ENCODE results near the gene ADAM12.

GRCh38 chr10:126393076-126393475, 4.8 kb upstream of the ADAM12 start:
- TF ChIP-seq POLR2A (IDR thresholded peaks at IDR 0.05; ENCODE audit: low read depth, low read length): no peak
- no peak for TF ChIP-seq TAF1 (IDR thresholded peaks at IDR 0.05; ENCODE audit: borderline replicate concordance, low read depth, low read length)
